ENCODE results near the gene NDFIP1.
A peak's percentile ranks its signal among the peaks of the same experiment; 100 is the strongest.
"Not testable (repeated sequence)": the region's sequence is repeated elsewhere in the genome, so short reads cannot be mapped to it uniquely, and the experiment has no call there.

The NDFIP1 gene

GRCh38 chr5:142108432-142109330 lies at the start of gene NDFIP1:
Gene NDFIP1 (plus strand): TSS chr5:142108779. CDS start chr5:142108975, 196 bp downstream.
- DNase-seq (ENCODE audit: low read depth): peak; percentile 88

DNA sequence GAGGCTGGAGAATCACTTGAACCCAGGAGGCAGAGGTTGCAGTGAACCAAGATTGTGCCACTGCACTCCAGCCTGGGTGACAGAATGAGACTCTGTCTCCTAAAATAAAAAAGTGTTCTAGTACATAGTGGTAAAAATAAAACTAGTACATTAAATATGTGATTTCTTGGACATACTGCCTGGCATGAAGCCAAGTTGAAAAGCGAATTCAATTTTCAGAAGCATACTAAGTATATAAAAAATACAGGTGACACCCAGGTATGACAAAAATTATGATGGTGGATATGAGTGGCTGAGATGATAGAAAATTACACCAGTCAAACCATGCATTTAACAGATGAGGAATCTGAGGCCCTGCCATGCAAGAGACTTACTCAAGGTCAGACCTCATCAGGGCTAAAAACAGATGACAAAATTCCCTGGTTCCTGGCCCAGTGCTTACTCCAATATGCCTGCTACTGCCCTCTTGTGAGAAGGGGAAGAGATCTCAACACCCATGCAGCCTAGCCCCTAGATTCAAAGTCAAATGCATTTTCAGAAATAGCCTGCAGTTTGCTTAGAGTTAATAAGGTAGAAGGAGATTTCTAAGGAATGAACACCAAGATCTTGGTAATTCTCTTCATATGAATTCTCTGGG lies 49.2 kb upstream of the NDFIP1 start:
- no peak for DNase-seq (ENCODE audit: low read depth)

- no peak for DNase-seq (ENCODE audit: low read depth)
These were observed 45.2 kb upstream of the NDFIP1 start for GRCh38 chr5:142063376-142063775.

DNA sequence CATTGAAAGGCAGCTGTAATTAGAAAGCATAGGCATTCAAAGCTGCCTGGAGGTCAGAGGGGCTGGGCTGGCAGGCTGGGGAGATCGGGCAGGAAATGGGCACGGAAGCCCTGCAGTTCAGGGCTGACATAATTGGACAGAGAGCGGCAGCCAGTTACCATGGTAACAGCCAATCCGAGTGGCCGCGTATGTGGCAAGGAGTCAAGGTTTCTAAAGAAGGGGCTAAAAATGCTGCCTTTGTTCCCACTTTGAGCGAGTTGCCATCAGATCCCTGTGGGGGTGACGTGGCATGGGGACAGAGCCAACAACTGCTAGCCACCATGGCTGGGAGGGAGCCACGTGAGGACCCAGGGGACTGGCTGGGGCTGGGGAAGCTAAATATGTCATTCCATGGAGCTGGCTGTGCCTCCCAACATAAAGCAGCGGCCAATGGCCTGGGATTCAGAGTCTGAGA lies 44.7 kb upstream of the NDFIP1 start:
- peak; percentile 33 for DNase-seq (ENCODE audit: low read depth)

DNA sequence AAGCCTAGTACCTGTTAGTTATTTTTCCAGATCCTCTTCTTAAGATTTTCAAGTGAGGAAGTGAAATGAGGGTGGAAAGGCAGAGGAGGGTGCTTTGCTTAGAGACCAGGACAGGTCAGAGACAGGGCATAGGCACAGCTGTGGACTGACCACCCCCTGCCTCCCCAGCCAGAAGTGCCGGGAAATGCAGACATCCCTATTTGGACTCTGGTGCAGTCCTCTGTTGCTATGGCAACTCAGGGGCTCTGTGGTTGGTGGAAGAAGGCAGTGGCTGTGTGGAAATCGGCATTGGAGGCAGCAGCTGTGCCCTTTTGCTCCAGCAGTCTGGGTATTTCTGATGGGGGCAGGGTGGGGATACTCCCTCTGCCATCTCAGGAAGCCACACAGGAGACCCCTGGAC lies 43.3 kb upstream of the NDFIP1 start:
- no peak for DNase-seq (ENCODE audit: low read depth)

DNA sequence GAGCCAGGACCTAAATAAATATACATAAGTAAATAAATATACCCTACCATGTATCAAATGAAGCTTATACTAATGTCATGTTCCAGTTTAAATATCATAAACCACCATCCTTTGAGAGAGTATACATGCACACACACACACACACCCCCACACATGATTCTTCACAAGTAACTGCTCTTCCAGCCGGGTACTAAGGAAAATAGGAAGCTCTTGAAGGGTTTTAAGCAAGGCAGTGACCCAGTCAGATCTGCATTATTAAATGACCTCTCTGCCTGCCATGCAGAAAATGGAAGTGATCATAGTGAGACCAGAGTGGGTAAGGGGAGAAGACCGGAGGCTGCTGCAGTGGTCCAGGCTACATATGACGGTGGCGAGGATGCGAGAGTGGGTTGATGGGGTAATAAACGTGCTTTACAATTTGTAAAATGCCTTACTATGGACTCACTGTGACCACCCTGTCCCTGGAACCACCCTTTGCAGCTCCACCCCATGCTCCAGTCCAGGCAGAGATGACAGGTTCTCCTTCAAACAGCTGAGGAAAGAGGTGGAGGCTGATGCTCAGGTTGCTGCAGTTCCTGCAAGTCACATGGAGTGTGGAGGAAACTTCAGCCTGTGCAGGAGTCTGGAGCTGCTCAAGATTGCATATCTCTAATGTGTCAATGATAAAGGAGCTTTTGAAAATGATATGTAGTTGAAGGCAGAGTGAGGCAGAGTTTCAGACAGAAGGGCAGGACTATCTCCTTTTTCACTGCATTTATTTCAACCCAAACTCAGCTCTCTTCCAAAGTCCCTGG lies 38.8 kb upstream of the NDFIP1 start:
- no peak for DNase-seq (ENCODE audit: low read depth)

DNA sequence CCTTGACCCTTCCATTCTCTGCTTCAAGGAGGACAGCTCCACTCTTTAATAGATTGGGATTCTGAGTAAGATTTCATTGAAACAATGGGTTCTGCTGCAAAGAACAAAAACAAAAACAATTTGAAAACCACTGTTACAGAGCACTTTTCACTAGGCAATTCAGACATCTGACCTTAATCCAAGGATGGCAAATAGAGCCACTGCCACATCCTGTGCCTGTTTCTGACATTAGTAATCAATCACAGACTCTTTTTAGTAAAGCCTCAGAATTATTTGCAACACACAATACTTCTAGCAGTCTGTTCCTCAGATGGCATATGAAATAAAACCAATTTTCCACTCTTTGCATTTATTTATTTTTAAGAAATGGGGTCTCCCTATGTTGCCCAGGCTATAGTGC lies 37.8 kb upstream of the NDFIP1 start:
- DNase-seq (ENCODE audit: low read depth): no peak

DNA sequence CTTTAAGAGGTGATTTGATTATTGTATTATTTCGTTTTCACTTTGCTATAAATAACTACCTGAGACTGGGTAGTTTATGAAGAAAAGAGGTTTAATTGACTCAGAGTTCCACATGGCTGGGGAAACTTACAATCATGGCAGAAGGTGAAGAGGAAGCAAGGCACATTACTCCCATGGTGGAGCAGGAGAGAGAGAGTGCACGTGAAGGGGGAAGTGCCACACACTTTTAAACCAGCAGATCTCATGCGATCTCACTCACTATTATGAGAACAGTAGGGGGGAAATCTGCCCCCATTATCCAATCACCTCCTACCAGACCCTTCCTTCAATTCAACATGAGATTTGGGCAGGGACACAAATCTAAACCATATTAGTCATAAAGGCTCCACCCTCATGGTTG lies 36.1 kb upstream of the NDFIP1 start:
- no peak for DNase-seq (ENCODE audit: low read depth)

DNA sequence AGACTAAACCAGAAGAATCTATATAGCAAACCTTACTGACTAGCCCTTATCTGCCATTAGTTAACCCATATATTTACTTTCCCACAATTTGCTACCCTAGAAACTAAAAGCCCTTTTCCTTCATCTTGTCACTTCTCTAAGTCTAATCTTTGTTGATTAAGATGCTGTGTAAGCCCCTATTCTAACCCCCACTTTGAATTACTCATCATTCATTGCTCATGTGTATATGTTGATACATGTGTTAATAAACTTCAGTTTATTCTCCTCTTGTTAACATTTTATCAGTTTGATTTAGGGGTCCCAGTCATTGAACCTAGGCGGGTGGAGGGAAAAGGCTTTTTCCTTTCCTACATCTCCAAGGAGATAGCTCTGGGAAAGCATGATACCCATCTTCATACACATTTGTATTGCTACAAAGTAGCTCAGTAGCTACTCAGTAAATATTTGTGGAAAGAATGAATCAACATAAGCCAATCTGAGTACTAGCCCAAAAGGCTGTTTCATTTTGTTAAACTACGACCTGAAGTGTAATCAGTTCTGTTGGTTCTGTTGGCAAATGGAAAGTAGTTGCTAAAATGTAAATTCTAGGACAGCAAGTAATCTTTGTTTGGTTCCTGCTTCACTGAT lies 35.1 kb upstream of the NDFIP1 start:
- no peak for DNase-seq (ENCODE audit: low read depth)

GRCh38 chr5:142074006-142074405 lies 34.6 kb upstream of the NDFIP1 start:
- no peak for DNase-seq (ENCODE audit: low read depth)

- no peak for DNase-seq (ENCODE audit: low read depth)
These were observed 30.4 kb upstream of the NDFIP1 start for GRCh38 chr5:142078221-142078620.

- no peak for DNase-seq (ENCODE audit: low read depth)
These were observed 29.9 kb upstream of the NDFIP1 start for GRCh38 chr5:142078706-142079105.

GRCh38 chr5:142079306-142079721 lies 29.3 kb upstream of the NDFIP1 start:
- DNase-seq (ENCODE audit: low read depth): no peak

DNA sequence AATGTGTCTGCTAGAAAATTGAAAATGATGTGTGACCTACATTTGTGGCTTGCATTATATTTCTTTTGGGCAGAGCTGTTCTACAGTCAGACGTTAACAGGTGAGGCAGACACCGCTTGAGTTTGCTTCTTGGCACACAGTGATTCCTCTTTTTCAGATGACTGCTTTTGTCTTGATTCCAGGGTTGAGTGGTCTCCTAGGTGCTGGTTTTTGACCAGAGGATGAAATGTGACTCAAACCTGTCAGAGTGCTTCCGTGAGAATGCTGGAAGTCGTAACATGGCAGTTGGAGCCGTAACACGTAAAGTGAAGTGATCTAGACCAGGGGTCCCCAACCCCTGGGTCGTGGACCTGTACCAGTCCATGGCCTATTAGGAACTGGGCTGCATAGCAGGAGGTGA lies 28.3 kb upstream of the NDFIP1 start:
- DNase-seq (ENCODE audit: low read depth): no peak

DNA sequence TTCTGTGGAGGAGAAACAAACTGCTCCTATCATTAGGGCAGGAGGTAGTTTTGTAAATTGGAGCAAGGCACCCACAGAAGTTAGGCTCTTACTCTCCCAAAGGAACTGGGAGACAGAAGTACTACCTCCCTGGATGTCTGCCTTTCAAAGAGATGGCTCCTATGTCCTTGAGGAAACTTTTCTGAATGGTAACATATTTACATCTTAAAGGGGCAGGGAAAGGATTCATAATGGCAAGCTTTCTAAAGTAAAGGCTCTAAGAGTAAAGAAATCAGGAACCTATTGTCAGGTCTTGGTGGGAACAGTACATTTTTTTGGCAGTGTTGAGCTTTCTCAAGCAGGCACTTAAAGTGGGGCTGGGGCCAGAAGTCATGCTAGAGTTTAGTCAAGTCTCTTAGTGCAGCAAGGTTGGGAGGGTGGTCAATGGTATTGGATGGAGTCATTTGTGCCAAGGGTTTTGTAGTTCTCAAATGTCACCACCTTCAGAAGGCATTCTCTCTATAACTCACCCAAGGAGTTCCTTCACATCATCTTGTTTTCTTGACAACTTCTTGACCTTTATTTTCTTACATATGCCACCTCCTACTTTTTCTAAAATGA lies 26.3 kb upstream of the NDFIP1 start:
- DNase-seq (ENCODE audit: low read depth): no peak

DNA sequence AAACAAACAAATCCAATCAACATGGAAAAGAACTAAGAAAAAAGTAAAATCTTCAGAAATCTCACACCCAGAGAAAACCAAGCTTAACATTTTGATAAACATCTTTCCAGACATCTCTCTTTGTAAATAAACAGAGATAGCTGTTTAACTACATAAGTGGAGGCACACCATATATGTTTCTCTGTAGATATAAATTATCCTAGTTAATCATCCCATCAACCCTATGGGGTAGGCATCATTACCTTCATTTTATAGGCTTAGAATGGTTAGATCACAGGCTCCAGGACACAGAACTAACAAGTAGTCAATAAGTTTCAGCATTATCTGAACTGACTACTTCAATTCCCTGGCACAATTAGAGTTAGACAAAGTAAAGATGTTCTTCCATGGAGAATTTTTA lies 22.4 kb upstream of the NDFIP1 start:
- no peak for DNase-seq (ENCODE audit: low read depth)

DNA sequence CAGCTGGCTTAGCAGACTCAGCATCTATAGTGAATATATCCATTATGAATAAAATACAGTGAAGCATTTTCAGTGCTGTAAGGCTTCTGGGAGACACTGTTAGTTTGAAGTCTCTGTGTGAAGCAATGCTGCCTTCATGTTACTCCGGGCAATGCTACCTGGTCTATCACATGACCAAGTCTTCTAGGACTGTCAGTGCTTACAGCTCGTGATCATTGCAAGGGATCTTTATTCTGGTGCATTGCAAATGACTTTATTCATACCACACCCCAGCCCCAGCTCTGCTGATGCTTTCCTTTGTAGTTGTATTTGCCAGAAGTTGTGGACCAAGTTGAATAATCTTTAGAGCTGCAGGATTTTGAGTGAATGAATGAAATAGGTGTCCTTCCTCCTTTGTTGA lies 21.9 kb upstream of the NDFIP1 start:
- no peak for DNase-seq (ENCODE audit: low read depth)

- no peak for DNase-seq (ENCODE audit: low read depth)
These were observed 20.5 kb upstream of the NDFIP1 start for GRCh38 chr5:142087920-142088679.

DNA sequence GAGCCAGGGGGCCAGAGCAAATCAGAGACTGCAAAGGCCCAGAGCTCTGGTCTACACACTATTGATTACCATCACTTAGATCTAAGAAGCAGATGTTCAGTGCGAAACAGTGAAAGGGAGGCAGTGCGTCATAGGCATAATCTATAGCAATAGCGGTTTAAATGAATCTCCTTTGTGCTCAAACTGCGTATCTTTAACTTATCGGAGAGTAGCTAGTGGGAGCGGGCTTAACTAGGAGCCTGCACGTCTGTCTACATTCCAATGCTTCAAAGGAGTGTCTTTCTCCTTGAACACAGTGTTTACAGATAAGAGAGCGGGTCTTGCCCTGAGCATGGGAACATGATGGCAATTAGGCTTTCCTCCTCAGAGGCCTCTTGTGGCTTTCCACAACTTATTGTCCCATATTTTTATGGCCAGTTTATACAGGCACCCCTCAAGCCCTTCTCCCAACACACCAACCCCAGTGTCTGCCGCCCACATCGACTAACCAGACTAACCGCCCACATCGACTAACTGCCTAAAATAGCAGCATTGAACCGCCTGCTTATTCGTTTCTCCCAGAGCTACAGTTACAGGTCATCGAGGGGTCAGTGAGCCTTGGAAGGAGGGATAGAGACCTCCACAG lies 19.6 kb upstream of the NDFIP1 start:
- DNase-seq (ENCODE audit: low read depth): not testable (repeated sequence)

DNA sequence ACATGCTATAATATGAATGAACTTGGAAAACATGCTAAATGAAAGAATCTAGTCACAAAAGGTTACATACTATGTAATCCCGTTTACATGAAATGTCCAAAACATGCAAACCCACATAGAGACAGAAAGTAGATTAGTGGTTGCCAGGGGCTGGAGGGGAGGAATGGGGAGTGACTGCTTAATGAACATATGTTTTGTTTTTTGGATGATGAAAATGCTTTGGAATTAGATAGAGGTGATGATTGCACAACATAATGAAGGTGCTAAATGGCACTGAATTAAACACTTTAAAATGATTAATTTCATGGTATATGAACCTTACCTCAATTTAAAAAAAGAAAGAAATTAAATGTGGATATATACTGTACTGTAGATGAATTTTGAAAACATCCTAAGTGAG lies 17.6 kb upstream of the NDFIP1 start:
- DNase-seq (ENCODE audit: low read depth): no peak
